Fibroblast of upper back skin (primary cell): ENCODE results near the gene PTH2R.
"Not testable (repeated sequence)": the region's sequence is repeated elsewhere in the genome, so short reads cannot be mapped to it uniquely, and the experiment has no call there.

Experiments
- DNase-seq: peaks from one replicate; pipeline ENCODE4 v3.0.0-alpha.2; 2013

PTH2R gene, protein sequence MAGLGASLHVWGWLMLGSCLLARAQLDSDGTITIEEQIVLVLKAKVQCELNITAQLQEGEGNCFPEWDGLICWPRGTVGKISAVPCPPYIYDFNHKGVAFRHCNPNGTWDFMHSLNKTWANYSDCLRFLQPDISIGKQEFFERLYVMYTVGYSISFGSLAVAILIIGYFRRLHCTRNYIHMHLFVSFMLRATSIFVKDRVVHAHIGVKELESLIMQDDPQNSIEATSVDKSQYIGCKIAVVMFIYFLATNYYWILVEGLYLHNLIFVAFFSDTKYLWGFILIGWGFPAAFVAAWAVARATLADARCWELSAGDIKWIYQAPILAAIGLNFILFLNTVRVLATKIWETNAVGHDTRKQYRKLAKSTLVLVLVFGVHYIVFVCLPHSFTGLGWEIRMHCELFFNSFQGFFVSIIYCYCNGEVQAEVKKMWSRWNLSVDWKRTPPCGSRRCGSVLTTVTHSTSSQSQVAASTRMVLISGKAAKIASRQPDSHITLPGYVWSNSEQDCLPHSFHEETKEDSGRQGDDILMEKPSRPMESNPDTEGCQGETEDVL

GRCh38 chr2:208406474-208407451 lies at the start of gene PTH2R:
Gene PTH2R, plus strand, starts transcription at chr2:208406792. Its CDS starts 252 bp downstream, at chr2:208407044.
- DNase-seq: no peak

DNA sequence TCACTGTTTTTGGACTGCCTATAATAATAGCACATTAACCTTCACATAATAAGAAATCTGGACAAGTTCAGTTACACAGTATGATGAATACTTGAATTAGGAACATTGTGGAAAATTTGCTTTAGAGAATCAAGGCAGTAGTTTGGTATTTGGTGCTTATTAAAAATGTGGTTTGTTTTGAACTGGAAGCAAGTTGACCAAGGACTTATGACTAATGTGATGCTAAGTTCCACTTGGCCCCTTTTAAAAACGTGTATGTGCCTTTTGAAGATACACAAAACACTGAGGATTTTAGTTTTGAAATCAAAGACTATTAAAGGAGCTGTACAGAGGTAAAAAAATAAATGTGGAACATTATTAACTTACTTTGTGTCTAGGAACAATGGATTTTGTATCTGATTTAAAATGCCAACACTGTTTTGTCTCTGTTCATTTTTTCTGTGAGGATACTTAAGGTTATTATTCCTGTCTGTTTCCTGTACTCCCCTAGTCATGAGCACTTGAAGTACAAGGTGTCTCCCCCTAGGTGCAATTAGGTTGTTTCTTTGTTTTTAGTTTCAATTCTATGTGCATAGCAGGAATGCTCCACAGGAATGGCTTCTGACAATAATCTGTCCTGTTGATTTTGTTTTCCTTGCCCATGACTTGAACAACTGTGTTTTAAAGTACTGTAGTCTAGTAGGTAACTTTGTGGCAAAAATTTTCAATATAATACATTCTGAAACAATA lies 49.6 kb upstream of the PTH2R start:
- no peak for DNase-seq

DNA sequence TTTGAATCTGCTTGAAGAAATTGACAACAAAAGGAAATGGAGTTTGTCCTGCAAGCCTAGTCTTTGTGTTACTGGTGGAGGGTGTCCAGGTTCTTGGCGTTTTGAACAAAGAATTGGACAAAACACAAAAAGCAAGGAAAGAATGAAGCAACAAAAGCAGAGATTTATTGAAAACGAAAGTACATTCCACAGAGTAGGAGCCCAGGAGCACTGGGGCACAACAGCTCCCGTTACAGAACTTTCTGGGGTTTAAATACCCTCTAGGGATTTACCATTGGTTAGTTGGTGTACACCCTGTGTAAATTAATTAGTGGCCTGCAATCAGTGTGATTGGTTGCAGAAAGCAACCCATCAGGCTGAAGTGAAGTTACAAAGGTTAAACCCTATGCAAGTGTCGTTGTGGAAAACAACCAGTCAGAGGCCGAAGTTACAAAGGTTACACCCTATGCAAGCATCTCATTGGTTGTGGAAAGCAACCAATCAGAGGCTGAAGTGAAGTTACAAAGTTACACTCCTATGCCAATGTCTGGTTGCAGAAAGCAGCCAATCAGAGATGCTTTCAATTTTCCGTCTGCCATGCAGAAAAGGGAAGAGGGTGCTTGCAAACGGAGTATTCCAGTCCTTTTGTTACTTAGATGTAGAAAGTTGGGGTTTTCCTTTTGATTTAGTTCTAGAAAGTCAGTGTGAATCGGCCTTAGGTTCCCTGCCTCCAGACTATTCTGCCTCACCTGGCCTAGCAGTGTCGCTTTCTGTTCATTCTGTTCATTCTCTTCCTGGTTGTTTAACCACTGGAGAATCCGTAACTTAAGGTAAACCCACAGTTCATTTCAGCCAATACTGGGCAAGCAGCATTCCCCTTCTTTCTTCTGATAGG lies 47.6 kb upstream of the PTH2R start:
- DNase-seq: peak; percentile 12

DNA sequence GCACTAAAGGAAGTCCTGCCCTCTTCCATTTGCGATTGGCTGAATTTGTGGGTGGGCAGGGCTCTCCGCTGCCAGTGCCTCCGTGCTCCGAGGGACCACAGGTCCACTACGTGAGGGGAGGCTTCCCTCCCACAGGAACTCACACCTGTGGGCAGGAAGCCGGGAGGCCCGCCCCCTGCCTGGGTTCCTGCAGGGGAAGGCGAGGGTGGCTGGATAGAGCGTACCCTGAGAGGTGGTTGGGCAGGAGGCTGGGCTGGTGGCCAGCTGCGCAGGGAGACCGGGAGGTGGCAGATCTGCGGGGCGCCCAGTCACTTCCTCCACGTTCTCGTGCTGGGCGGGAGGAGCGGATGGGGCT lies 47.0 kb upstream of the PTH2R start:
- DNase-seq: no peak

GRCh38 chr2:208360259-208361076 lies 46.1 kb upstream of the PTH2R start:
- no peak for DNase-seq

GRCh38 chr2:208361077-208361441 lies 45.5 kb upstream of the PTH2R start:
- DNase-seq: no peak

DNA sequence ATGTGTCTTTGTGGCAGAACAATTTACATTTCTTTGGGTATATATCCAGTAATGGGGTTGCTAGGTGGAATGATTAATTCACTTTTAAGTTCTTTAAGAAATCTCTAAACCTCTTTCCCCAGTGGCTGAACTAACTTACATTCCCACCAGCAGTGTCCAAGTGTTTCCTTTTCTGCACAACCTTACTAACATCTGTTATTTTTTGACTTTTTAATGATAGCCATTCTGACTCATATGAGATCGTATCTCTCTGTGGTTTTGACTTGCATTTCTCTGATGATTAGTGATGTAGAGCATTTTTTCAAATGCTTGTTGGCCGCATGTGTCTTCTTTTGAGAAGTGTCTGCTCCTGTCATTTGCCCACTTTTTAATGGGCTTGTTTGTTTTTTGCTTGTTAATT lies 43.1 kb upstream of the PTH2R start:
- peak; percentile 92 for DNase-seq

DNA sequence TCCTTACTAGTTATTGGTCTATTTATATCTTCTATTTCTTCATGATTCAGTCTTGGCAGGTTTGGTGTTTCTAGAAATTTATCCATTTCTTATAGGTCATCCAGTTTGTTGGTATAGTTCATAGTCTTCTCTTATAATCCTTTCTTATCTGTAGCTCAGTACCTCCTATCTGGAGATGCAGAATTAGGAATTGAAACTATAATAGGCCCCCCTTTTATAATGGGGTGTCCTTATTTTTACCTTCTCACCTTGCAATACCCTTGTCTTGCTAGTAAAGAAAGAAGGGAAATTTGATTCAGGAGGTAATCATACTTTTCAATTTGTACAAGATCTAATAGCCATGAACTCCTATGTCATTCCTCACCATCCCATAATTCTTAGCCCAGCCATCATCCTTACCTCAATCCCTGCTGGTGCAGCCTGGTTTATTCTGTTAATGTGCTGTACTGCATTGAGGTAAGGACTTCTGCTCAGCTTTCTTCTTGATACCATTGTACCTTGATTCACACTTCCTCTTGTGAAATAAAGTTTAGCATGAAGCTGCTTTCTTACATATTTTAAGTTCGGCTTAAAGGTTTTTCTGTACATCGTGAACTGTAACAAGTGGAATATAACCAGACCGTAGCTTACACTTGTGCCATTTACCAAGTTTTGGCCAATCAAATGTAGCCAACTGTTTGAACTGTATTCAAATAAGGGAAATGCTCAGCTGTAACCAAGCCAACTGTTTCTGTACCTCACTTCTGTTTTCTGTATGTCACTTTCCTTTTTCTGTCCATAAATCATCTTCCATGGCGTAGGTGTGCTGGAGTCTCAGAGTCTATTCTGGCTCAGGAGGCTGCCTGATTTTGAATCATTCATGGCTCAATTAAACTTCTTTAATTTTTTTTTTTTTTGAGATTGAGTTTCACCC lies 40.1 kb upstream of the PTH2R start:
- DNase-seq: no peak

GRCh38 chr2:208369091-208369490 lies 37.5 kb upstream of the PTH2R start:
- peak; percentile 12 for DNase-seq

- DNase-seq: peak; percentile 22
These were observed 35.5 kb upstream of the PTH2R start for GRCh38 chr2:208370881-208371633.

DNA sequence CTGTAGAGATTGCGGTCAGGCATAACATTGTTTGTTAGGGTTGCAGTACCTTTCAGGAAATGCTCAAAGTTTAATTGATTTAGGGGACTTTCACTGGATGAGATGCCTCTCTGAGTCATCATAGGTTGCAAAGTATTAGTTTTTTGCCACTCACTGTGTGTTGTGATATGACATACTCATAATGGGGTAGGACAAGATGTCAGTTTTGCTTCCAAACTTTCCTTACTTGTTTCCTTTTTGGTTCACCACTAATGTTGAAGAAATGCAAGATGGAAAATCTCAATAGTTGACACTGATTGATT lies 35.0 kb upstream of the PTH2R start:
- DNase-seq: no peak

- DNase-seq: peak; percentile 50
These were observed 33.0 kb upstream of the PTH2R start for GRCh38 chr2:208373460-208374089.

- DNase-seq: no peak
These were observed 31.0 kb upstream of the PTH2R start for GRCh38 chr2:208375491-208376068.

- DNase-seq: not testable (repeated sequence)
These were observed 29.2 kb upstream of the PTH2R start for GRCh38 chr2:208377344-208377860.

GRCh38 chr2:208379192-208379591 lies 27.4 kb upstream of the PTH2R start:
- no peak for DNase-seq

DNA sequence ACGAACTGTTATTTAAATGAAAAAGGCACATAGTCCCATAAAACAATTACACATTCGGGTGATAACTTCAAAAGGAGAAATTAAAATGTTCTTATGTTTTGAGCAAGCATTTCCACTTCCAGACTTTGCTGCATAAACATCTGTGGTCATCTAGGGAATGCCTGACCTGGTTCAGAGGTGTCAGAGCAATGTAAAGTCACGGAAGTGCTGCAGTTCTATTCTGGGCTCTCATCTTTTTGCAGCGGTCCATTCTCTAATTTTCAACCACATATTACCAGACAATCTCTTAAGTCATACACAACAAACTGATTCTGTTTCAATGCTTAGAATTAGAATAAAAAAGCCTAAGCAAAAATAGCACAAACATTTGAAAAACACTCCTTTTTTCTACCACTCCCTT lies 22.0 kb upstream of the PTH2R start:
- no peak for DNase-seq

DNA sequence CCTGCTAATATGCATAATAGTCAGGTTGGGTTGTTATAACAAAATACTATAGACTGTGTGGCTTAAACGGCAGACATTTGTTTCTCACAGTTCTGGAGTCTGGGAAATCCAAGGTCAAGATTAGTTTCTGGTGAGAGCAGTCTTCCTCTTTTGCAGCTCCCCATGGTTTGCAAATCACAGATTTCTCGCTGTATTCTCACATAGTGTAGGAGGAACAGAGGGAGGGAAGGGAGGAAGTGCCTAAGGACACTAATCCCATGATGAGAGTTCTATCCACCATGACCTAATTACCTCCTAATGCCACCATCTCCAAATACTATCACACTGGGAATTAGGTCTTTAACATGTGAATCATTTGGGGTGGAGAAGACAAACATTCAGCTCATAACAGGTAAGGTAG lies 20.1 kb upstream of the PTH2R start:
- no peak for DNase-seq

- no peak for DNase-seq
These were observed 16.7 kb upstream of the PTH2R start for GRCh38 chr2:208389940-208390339.
